ENCODE results near the gene RXRA. TPM values are rescaled to one million over a fixed set of nuclear protein-coding genes. Genes with fewer than 3 reads are reported as not detected.

RXRA gene
- total and polyA plus RNA-seq, 2 of the 4 experiments (the other 2 are of a cell fraction) = 7.5 to 17.9 TPM

GRCh38 chr9:134423166-134423565, 96.9 kb downstream of the RXRA start:
- Histone ChIP-seq H2AK5ac (ENCODE audit: low read depth, low read length) (no peak overlapping the region), H2BK5ac (ENCODE audit: low read depth, low read length, poor library complexity, severe bottlenecking) (no peak overlapping the region), H2BK120ac (ENCODE audit: low read depth, low read length) (no peak overlapping the region), H3K14ac (replicated peaks; ENCODE audit: low read depth, low read length) (no peak overlapping the region), H4K91ac (ENCODE audit: insufficient read depth, low read depth, low read length) (no peak overlapping the region), H4K20me1 (ENCODE audit: insufficient read depth, low read length) (peaks cover 21% of the 10 kb centered on the region), H3K36me3 (ENCODE audit: control insufficient read depth, insufficient read depth, low read length) (peaks cover 66% of the 10 kb centered on the region), H2BK20ac (ENCODE audit: low read depth, low read length) (no peak overlapping the region), H2AFZ (replicated peaks; ENCODE audit: low read length, poor library complexity) (no peak overlapping the region), H3K4me3 (ENCODE audit: insufficient read depth, low read depth, low read length) (no peak overlapping the region), H2AK9ac (replicated peaks; ENCODE audit: low read depth, low read length, poor library complexity) (no peak overlapping the region), H3K4me2 (ENCODE audit: low read depth, low read length) (no peak overlapping the region), H4K8ac (ENCODE audit: low read depth in 2 of 2, low read length in 2 of 2) (no peak overlapping the region), H3K27me3 (ENCODE audit: control insufficient read depth, insufficient read depth, low read length) (no peaks in the 10 kb centered on the region), H2BK15ac (ENCODE audit: low read depth, low read length) (no peak overlapping the region), H3K4me1 (ENCODE audit: control insufficient read depth, insufficient read depth, low read length) (no peaks in the 10 kb centered on the region), H4K5ac (ENCODE audit: low read depth, low read length) (no peak overlapping the region), H3K18ac (ENCODE audit: low read depth, low read length) (no peak overlapping the region), H3K9me3 (ENCODE audit: control insufficient read depth, insufficient read depth, low read length) (no peaks in the 10 kb centered on the region), H3K9me1 (ENCODE audit: insufficient read depth, low read length) (no peaks in the 10 kb centered on the region), H3K79me1 (ENCODE audit: low read depth in 1 of 2, low read length in 2 of 2) (peaks cover 0 to 9% of the 10 kb centered on the region in 2 experiments; a peak in 1 of 4 replicates), H3K56ac (ENCODE audit: extremely low read depth, insufficient read depth, low read length) (no peak overlapping the region), H3K9ac (ENCODE audit: low read depth, low read length) (no peak overlapping the region), H3K4ac (ENCODE audit: low read depth, low read length) (no peak overlapping the region), H3K27ac (ENCODE audit: insufficient read depth, low read length) (no peak overlapping the region), H3K23ac (ENCODE audit: low read depth, low read length) (no peak overlapping the region)
- intact Hi-C loops (cut with micrococcal nuclease) = no loop called here
- ATAC-seq (ENCODE audit: low read depth) (no peak), DNase-seq (no peak)
- no TSS peak for BruUV-seq (replicated peaks)
- ChIA-PET CTCF (no interaction called here), POLR2A (ENCODE audit: unreplicated experiment) (no interaction called here)
- TF ChIP-seq USF2 (IDR thresholded peaks at IDR 0.05; ENCODE audit: low read depth, low read length) (no peak), MXI1 (IDR thresholded peaks at IDR 0.05; ENCODE audit: borderline replicate concordance, low read depth, low read length) (no peak), FOS (IDR thresholded peaks at IDR 0.05; ENCODE audit: low read depth, low read length) (no peak), SMC3 (IDR thresholded peaks at IDR 0.05; ENCODE audit: low read depth, low read length) (no peak), MAFK (IDR thresholded peaks at IDR 0.05; ENCODE audit: low read depth, low read length) (no peak), MAZ (IDR thresholded peaks at IDR 0.05; ENCODE audit: borderline replicate concordance, low read depth, low read length) (no peak)
- in situ Hi-C loops (cut with MboI; ENCODE audit: low sequenced_read_pairs) = loop anchor here (25.0 kb wide), 1 partner anchor 611 kb away; no protein-coding TSS in a partner anchor
- dilution Hi-C loops (cut with HindIII; ENCODE audit: low sequenced_read_pairs, unreplicated experiment) = no loop called here
- WGBS, 2 experiments (ENCODE audit: extremely low coverage in 2 of 2, insufficient read length in 1 of 2) = 100% methylated on average over 1 of the region's 15 CpGs; no CpG with 5 or more reads in 1 of the 2 experiments
